Endothelial cell of umbilical vein (primary cell): ENCODE measurements around the gene HOXA1. TPM values are rescaled to one million over a fixed set of nuclear protein-coding genes. Genes with fewer than 3 reads are reported as not detected.

Experiments used
- BruUV-seq: library from RNA; stranded (reverse); fragments of 400-500 nt; replicated peaks from 2 replicates; lab custom pipeline; 2021; lab: Mats Ljungman, UMichigan
- CTCF ChIA-PET: fragments of 300-600, 350-600 bp; sonication (Branson Sonifier 250); formaldehyde crosslinking; loops from one replicate; lab custom pipeline; 2021; ENCODE audit warnings: antibody characterized with exemption, inconsistent platforms; lab: Charles Lee
- POLR2A ChIA-PET: fragments of 300-600, 350-600 bp; sonication (Branson Sonifier 250); formaldehyde crosslinking; loops from one replicate; lab custom pipeline; 2021; ENCODE audit warnings: antibody characterized with exemption, inconsistent platforms; lab: Charles Lee
- DNase-seq: peaks from one replicate; pipeline ENCODE4 v3.0.0-alpha.2; 2011; ENCODE audit warnings: low read depth, low spot score
- FAIRE-seq: peaks from 2 replicates; lab custom pipeline; 2011; peaks lifted over from hg19 to GRCh38; lab: Jason Lieb, UNC
- H2AFZ ChIP-seq: 2 replicates; pipeline ENCODE4 v1.6.0; 2012; ENCODE audit warnings: low read depth, low read length, control low read depth, inconsistent platforms
- H3K27ac ChIP-seq: 2 replicates; pipeline ENCODE4 v1.5.1; 2011; ENCODE audit warnings: low read depth, mild to moderate bottlenecking, control low read depth, low read length, moderate library complexity; ENCODE audit not compliant: insufficient read depth
- H3K27me3 ChIP-seq, 2 experiments: 2 replicates each; pipeline versions ENCODE4 v1.6.0 to v1.6.1; 2011; ENCODE audit warnings: low read length in 2 of 2, mixed read lengths in 1 of 2; ENCODE audit not compliant: control insufficient read depth in 2 of 2, insufficient read depth in 2 of 2
- H3K36me3 ChIP-seq, 2 experiments: 2 replicates in 1 of 2; 3 replicates in 1 of 2; pipeline ENCODE4 v1.5.1; 2011; ENCODE audit warnings: low read length in 2 of 2, mild to moderate bottlenecking in 1 of 2, moderate library complexity in 1 of 2; ENCODE audit not compliant: control insufficient read depth in 2 of 2, insufficient read depth in 2 of 2; ENCODE audit errors: extremely low read depth in 1 of 2
- H3K4me1 ChIP-seq: 3 replicates; pipeline ENCODE4 v1.5.1; 2011; ENCODE audit warnings: mild to moderate bottlenecking, low read length; ENCODE audit not compliant: control insufficient read depth, insufficient read depth; ENCODE audit errors: extremely low read depth
- H3K4me2 ChIP-seq: 2 replicates; pipeline ENCODE4 v1.6.1; 2011; ENCODE audit warnings: low read length, control low read depth, mixed read lengths; ENCODE audit not compliant: insufficient read depth
- H3K4me3 ChIP-seq, 3 experiments: fragments of 200-600 bp in 1 of 3; sonication (generic), shearing (Covaris generic) in 1 of 3; replicated peaks in 1 of 3; 2 replicates each; pipeline ENCODE4 v1.5.1; 2011 to 2016; ENCODE audit warnings: control low read depth in 3 of 3, low read length in 3 of 3, mild to moderate bottlenecking in 2 of 3, inconsistent platforms in 1 of 3, low read depth in 1 of 3, moderate library complexity in 1 of 3; ENCODE audit not compliant: insufficient read depth in 1 of 3
- H3K79me2 ChIP-seq: 2 replicates; pipeline ENCODE4 v1.6.0; 2012; ENCODE audit warnings: low read length, inconsistent platforms; ENCODE audit not compliant: control insufficient read depth, insufficient read depth
- H3K9ac ChIP-seq: replicated peaks from 2 replicates; pipeline ENCODE3; 2011; ENCODE audit warnings: low read length, control low read depth; ENCODE audit not compliant: insufficient read depth; ENCODE audit errors: extremely low read depth
- H3K9me1 ChIP-seq: replicated peaks from 3 replicates; pipeline ENCODE4 v1.6.0; 2011; ENCODE audit warnings: mild to moderate bottlenecking, low read length; ENCODE audit not compliant: control insufficient read depth, insufficient read depth; ENCODE audit errors: extremely low read depth
- H3K9me3 ChIP-seq: replicated peaks from 2 replicates; pipeline ENCODE4 v1.5.1; 2012; ENCODE audit warnings: low read length, inconsistent platforms; ENCODE audit not compliant: control insufficient read depth, insufficient read depth
- H4K20me1 ChIP-seq: replicated peaks from 2 replicates; pipeline ENCODE3; 2011; ENCODE audit warnings: mild to moderate bottlenecking, low read length; ENCODE audit not compliant: control insufficient read depth, insufficient read depth; ENCODE audit errors: extremely low read depth
- EZH2 ChIP-seq: IDR thresholded peaks from 2 replicates; pipeline ENCODE4 v1.6.1; 2012; ENCODE audit warnings: borderline replicate concordance, low read depth, mild to moderate bottlenecking, moderate library complexity, low read length, inconsistent platforms; ENCODE audit not compliant: severe bottlenecking
- FOS ChIP-seq: IDR thresholded peaks from 2 replicates; pipeline ENCODE4 v1.6.1; 2011; ENCODE audit warnings: mild to moderate bottlenecking, low read length, moderate library complexity, borderline replicate concordance; ENCODE audit not compliant: insufficient read depth
- GATA2 ChIP-seq: IDR thresholded peaks from 2 replicates; pipeline ENCODE4 v1.7.0; 2011; ENCODE audit warnings: low read depth, mild to moderate bottlenecking, moderate library complexity, mixed read lengths, low read length; ENCODE audit not compliant: insufficient read length, insufficient read depth
- JUN ChIP-seq: IDR thresholded peaks from 2 replicates; pipeline ENCODE4 v1.6.1; 2011; ENCODE audit warnings: borderline replicate concordance, low read depth; ENCODE audit not compliant: insufficient read length, insufficient read depth
- MYC ChIP-seq: IDR thresholded peaks from one replicate; pipeline ENCODE4 v1.6.1; 2011; ENCODE audit warnings: mild to moderate bottlenecking, low read depth, low read length
- POLR2A ChIP-seq: IDR thresholded peaks from 2 replicates; pipeline ENCODE4 v1.6.1; 2012; ENCODE audit warnings: low read depth, mild to moderate bottlenecking, control low read depth, low read length
- POLR2AphosphoS5 ChIP-seq: IDR thresholded peaks from 2 replicates; pipeline ENCODE4 v1.6.1; 2012; ENCODE audit warnings: low read depth, mild to moderate bottlenecking, control low read depth, low read length, moderate library complexity; ENCODE audit not compliant: insufficient read depth
- dilution Hi-C: fragments of 300-500 bp; cut with MboI; formaldehyde crosslinking; loops from one replicate; pipeline ENCODE4 v1.15.0; 2019; ENCODE audit warnings: low sequenced_read_pairs; ENCODE audit not compliant: extremely low pct_ligation_motif_present
- intact Hi-C: fragments of 100-400 bp; cut with micrococcal nuclease; formaldehyde crosslinking; loops from one replicate; pipeline ENCODE4 v1.10.0; 2022
- polyA plus RNA-seq, 4 experiments: library from polyadenylated mRNA; depleted of rRNA in 3 of 4; stranded (reverse) in 3 of 4; unstranded in 1 of 4; fragments of >200 nt; gene quantifications; 2 replicates each; pipeline versions ENCODE4 v1.2.1 to v1.2.3, GENCODE V29; 2011 to 2012; ENCODE audit warnings: missing spikeins in 1 of 4
- total RNA-seq: library from RNA; stranded (reverse); gene quantifications from 2 replicates; pipeline ENCODE4 v1.2.3, GENCODE V29; 2021
- TF ChIP-seq, protein P1 (sequence below): IDR thresholded peaks from 2 replicates; pipeline ENCODE4 v1.6.1; 2011; ENCODE audit not compliant: insufficient read depth, insufficient read length
- TF ChIP-seq, protein P2 (sequence below), 2 donors: IDR thresholded peaks; 1 replicate in 1 of 2; 2 replicates in 1 of 2; pipeline ENCODE4 v1.5.1; 2011; ENCODE audit warnings: low read length in 2 of 2, mild to moderate bottlenecking in 2 of 2, moderate library complexity in 2 of 2, control low read depth in 1 of 2, inconsistent platforms in 1 of 2, low read depth in 1 of 2; ENCODE audit not compliant: insufficient read depth in 1 of 2; ENCODE audit errors: extremely low read depth in 1 of 2

Gene HOXA1
- total and polyA plus RNA-seq, 2 donors (not counting 3 experiments of a cell fraction or from before 2014, with no cell fraction given), result 1.2 to 2.4 TPM

DNA sequence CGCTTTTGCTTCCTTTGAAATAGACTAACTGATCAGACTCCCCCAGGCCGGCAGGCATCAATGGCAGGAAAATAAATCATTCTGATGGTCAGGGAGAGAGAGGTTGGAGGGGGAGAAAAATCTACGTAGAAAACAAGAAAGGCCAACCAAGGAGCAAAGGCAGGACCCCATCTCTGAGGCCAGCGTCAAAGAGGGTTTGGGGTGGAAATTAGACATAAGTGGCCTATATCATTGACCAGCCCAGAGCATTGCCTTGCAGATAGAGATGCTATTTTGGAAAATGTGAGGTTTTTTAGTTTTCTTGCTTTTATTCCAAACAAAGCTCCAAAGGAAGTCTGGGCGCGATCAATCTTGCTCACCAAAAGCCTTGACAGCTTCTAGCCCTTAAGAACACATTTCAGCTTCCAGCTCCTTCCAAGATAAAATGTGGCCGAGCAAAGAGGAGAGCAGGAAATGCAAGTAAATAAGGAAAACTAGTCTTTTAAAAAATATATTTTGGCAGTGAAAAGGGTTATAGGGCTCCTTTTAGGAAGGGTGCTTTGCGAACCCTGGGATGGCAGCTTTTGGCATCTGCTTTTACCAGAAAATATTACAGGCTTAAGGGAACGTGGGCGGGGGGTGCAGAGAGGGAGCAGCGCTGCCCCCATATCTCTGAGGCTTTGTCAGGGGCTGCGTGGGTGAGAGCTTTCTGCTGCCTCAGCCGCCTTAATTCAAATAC lies 8.7 kb upstream of the HOXA1 start:
- Histone ChIP-seq H4K20me1 (no peaks in the 10 kb centered on the region), H3K4me1 (peaks cover 94% of the 10 kb centered on the region), H3K9ac (peak overlapping the region; percentile 71), H3K36me3 (peaks cover 0 to 3% of the 10 kb centered on the region in 2 experiments), H3K4me3 (peak overlapping the region in 1 of 3 experiments; percentile 92), H3K4me2 (peak overlapping the region; percentile 74), H3K79me2 (peaks cover 77% of the 10 kb centered on the region), H3K27me3 (no peaks in the 10 kb centered on the region), H2AFZ (no peak overlapping the region), H3K9me3 (no peaks in the 10 kb centered on the region), H3K9me1 (no peaks in the 10 kb centered on the region), H3K27ac (peak overlapping the region; percentile 93)
- CTCF ChIA-PET, result interaction anchor here (1.2 to 5.4 kb wide), 6 partner anchors 9 to 250 kb away, joined by 3 to 70 read pairs (median 6); partner anchors contain the start of gene HOXA4
- intact Hi-C loops (loop anchor here (5.0 kb wide), 2 partner anchors 732 to 902 kb away; partner anchors contain the start of genes CBX3 and HNRNPA2B1), dilution Hi-C loops (no loop called here)
- TF ChIP-seq POLR2AphosphoS5 (no peak), GATA2 (no peak), EZH2 (no peak), FOS (no peak), JUN (no peak), POLR2A (no peak), MYC (no peak)
- TF ChIP-seq, protein P1, sequence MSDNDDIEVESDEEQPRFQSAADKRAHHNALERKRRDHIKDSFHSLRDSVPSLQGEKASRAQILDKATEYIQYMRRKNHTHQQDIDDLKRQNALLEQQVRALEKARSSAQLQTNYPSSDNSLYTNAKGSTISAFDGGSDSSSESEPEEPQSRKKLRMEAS, result no peak
- TF ChIP-seq, protein P2, sequence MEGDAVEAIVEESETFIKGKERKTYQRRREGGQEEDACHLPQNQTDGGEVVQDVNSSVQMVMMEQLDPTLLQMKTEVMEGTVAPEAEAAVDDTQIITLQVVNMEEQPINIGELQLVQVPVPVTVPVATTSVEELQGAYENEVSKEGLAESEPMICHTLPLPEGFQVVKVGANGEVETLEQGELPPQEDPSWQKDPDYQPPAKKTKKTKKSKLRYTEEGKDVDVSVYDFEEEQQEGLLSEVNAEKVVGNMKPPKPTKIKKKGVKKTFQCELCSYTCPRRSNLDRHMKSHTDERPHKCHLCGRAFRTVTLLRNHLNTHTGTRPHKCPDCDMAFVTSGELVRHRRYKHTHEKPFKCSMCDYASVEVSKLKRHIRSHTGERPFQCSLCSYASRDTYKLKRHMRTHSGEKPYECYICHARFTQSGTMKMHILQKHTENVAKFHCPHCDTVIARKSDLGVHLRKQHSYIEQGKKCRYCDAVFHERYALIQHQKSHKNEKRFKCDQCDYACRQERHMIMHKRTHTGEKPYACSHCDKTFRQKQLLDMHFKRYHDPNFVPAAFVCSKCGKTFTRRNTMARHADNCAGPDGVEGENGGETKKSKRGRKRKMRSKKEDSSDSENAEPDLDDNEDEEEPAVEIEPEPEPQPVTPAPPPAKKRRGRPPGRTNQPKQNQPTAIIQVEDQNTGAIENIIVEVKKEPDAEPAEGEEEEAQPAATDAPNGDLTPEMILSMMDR (IDR thresholded peaks at IDR 0.05; ENCODE audit: extremely low read depth in 1 of 2, insufficient read depth in 1 of 2, low read depth in 1 of 2, low read length in 2 of 2), result no peak
- POLR2A ChIA-PET, result interaction anchor here (2.1 kb wide), 1 partner anchor 11 kb away, joined by 5 read pairs; no protein-coding TSS in a partner anchor
- FAIRE-seq, result peak; percentile 28
- BruUV-seq, result no TSS peak
- peak; percentile 67 for DNase-seq
